Measurements from ENCODE around the gene PIANP.
A peak's percentile ranks its signal among the peaks of the same experiment; 100 is the strongest.

DNA sequence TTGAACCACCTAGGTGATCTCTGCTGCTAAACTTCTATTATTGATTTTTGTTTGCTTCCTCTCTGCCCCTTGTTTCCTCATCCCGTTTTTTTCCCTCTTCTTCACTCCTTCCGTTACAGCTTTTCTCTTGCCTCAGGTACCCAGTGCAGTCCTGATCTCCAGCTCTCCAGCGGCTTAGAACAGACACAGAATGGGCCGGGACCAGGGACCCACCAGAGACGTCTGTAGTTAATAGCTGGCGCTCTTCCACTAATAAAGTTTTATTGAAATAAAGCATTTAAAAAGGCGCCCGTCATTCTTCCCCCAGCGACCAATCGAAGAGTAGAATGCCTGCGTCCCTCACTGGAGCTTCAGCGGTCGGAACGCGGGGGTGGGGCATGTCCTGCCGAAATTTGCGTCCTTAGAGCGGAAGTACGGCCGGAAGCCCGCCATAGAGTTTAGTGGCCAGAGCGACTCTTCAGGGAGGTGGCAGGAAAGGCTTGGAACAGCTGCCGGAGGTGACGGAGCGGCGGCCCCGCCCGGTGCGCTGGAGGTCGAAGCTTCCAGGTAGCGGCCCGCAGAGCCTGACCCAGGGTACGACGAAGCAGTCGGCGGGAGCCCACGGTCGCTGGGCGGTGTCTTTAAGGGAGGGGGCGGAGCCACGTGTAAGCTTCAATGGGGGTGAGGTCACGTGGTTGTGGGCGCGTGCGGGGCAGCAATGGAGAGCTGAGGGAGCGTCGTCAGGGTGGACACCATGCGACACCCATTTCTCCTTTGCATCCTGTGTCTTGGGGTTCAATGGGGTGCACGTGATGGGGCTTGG, 23.2 kb upstream of the PIANP start, which contains the start of gene COPS7A:
- peak; percentile 72 for TF ChIP-seq POLR2A (IDR thresholded peaks at IDR 0.05; ENCODE audit: extremely low read depth, insufficient read length)
- TF ChIP-seq, protein P1, sequence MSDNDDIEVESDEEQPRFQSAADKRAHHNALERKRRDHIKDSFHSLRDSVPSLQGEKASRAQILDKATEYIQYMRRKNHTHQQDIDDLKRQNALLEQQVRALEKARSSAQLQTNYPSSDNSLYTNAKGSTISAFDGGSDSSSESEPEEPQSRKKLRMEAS (IDR thresholded peaks at IDR 0.05; ENCODE audit: low read depth, low read length), result peak; percentile 100
- TF ChIP-seq, protein P2, sequence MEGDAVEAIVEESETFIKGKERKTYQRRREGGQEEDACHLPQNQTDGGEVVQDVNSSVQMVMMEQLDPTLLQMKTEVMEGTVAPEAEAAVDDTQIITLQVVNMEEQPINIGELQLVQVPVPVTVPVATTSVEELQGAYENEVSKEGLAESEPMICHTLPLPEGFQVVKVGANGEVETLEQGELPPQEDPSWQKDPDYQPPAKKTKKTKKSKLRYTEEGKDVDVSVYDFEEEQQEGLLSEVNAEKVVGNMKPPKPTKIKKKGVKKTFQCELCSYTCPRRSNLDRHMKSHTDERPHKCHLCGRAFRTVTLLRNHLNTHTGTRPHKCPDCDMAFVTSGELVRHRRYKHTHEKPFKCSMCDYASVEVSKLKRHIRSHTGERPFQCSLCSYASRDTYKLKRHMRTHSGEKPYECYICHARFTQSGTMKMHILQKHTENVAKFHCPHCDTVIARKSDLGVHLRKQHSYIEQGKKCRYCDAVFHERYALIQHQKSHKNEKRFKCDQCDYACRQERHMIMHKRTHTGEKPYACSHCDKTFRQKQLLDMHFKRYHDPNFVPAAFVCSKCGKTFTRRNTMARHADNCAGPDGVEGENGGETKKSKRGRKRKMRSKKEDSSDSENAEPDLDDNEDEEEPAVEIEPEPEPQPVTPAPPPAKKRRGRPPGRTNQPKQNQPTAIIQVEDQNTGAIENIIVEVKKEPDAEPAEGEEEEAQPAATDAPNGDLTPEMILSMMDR (IDR thresholded peaks at IDR 0.05; ENCODE audit: low read depth, low read length), result no peak
